Pulmonary artery endothelial cell (primary cell): ENCODE measurements around the gene PPP1R3G. TPM values are rescaled to one million over a fixed set of nuclear protein-coding genes. Genes with fewer than 3 reads are reported as not detected.

Experiments
- total RNA-seq: library from RNA; depleted of rRNA; stranded (reverse); fragments of >200 nt; gene quantifications from 2 replicates; pipeline ENCODE4 v1.2.3, GENCODE V29; 2014

The PPP1R3G gene
- total RNA-seq, 1 donor from 2014 or later = 0.33 TPM

Other genes starting within 250 kb of the PPP1R3G start
- gene RPP40, start 81.3 kb upstream of the PPP1R3G start, total RNA-seq = 26.2 and 32.9 TPM in 2 replicates
- gene LYRM4, start 175.6 kb downstream of the PPP1R3G start, total RNA-seq = 20.4 and 23.3 TPM in 2 replicates
- gene FARS2, start 176.2 kb downstream of the PPP1R3G start, total RNA-seq = 33.0 and 47.8 TPM in 2 replicates